HepG2 (cell line): ENCODE results near the gene NCAPD2. TPM values are rescaled to one million over a fixed set of nuclear protein-coding genes. Genes with fewer than 3 reads are reported as not detected.
A peak's percentile ranks its signal among the peaks of the same experiment; 100 is the strongest.

Experiments used
- CENPT ChIP-seq: sonication (generic); formaldehyde crosslinking; IDR thresholded peaks from 2 replicates; pipeline ENCODE4 v1.8.0; 2022; ENCODE audit warnings: low read depth, mild to moderate bottlenecking, moderate library complexity, missing genetic modification reagents
- HOXA9 ChIP-seq: sonication (generic); formaldehyde crosslinking; IDR thresholded peaks from 2 replicates; pipeline ENCODE4 v1.8.1; 2022; ENCODE audit warnings: missing genetic modification reagents, mild to moderate bottlenecking, moderate library complexity, borderline replicate concordance
- KAT8 ChIP-seq: IDR thresholded peaks from 2 replicates; pipeline ENCODE4 v1.6.1; 2016; ENCODE audit warnings: missing genetic modification reagents, missing compliant biosample characterization
- KLF12 ChIP-seq: sonication (generic); formaldehyde crosslinking; IDR thresholded peaks from 2 replicates; pipeline ENCODE4 v1.4.0; 2020; ENCODE audit warnings: missing genetic modification reagents, borderline replicate concordance
- KLF16 ChIP-seq, 2 experiments: sonication (generic) in 1 of 2; formaldehyde crosslinking in 1 of 2; IDR thresholded peaks; 2 replicates each; pipeline versions ENCODE4 v1.6.1 to v1.8.0; 2016 to 2023; ENCODE audit warnings: missing genetic modification reagents in 2 of 2, missing compliant biosample characterization in 1 of 2
- NFYB ChIP-seq: sonication (generic); formaldehyde crosslinking; IDR thresholded peaks from 2 replicates; pipeline ENCODE4 v1.4.0; 2020; ENCODE audit warnings: missing genetic modification reagents
- SP5 ChIP-seq: IDR thresholded peaks from 2 replicates; pipeline ENCODE4 v1.6.1; 2016; ENCODE audit warnings: low read depth, borderline replicate concordance
- ZNF282 ChIP-seq: fragments of 450-650 bp; IDR thresholded peaks from 2 replicates; pipeline ENCODE4 v1.6.1; 2018; ENCODE audit not compliant: partially characterized antibody
- ZNF660 ChIP-seq: sonication (generic); formaldehyde crosslinking; IDR thresholded peaks from 2 replicates; pipeline ENCODE4 v1.5.1; 2020; ENCODE audit warnings: mild to moderate bottlenecking, low read depth, missing genetic modification reagents, borderline replicate concordance
- ZNF747 ChIP-seq: sonication (generic); formaldehyde crosslinking; IDR thresholded peaks from 2 replicates; pipeline ENCODE4 v1.8.1; 2023; ENCODE audit warnings: missing genetic modification reagents, mild to moderate bottlenecking, borderline replicate concordance
- polyA plus RNA-seq, 8 experiments: library from polyadenylated mRNA; depleted of rRNA in 3 of 8; stranded (reverse) in 7 of 8; unstranded in 1 of 8; fragments of >200 nt; fragmentation: Illumina TruSeq in 4 of 8; extraction: Trizol in 4 of 8; gene quantifications; 2 replicates each; pipeline versions ENCODE4 v1.2.1 to v1.2.3, GENCODE V29; 2011 to 2016; ENCODE audit warnings: low read depth in 4 of 8, missing spikeins in 1 of 8, mixed read lengths in 1 of 8; ENCODE audit not compliant: insufficient read depth in 1 of 8
- total RNA-seq, 5 experiments: library from RNA; depleted of rRNA; stranded (reverse); fragments of >200 nt; fragmentation: Illumina TruSeq; extraction: Trizol; gene quantifications; 2 replicates each; pipeline ENCODE4 v1.2.3, GENCODE V29; 2016; ENCODE audit warnings: low read depth in 1 of 5
- TF ChIP-seq, protein P1 (sequence below): sonication (generic); formaldehyde crosslinking; IDR thresholded peaks from 2 replicates; pipeline ENCODE4 v1.4.0; 2020; ENCODE audit warnings: missing genetic modification reagents
- TF ChIP-seq, protein P2 (sequence below): sonication (generic); formaldehyde crosslinking; IDR thresholded peaks from 2 replicates; pipeline ENCODE4 v1.4.0; 2020; ENCODE audit warnings: mild to moderate bottlenecking, low read depth, missing genetic modification reagents
- TF ChIP-seq, protein P3 (sequence below), 2 experiments: sonication (generic) in 1 of 2; formaldehyde crosslinking in 1 of 2; IDR thresholded peaks; 2 replicates each; pipeline versions ENCODE4 v1.6.1 to v1.9.0; 2014 to 2022; ENCODE audit warnings: antibody characterized with exemption in 1 of 2, borderline replicate concordance in 1 of 2, inconsistent platforms in 1 of 2, low read depth in 1 of 2, missing genetic modification reagents in 1 of 2
- TF ChIP-seq, protein P4 (sequence below): IDR thresholded peaks from 2 replicates; pipeline ENCODE4 v1.6.1; 2018; ENCODE audit warnings: missing genetic modification reagents, mild to moderate bottlenecking, missing compliant biosample characterization

The NCAPD2 gene
- total and polyA plus RNA-seq, 2 of the 13 experiments (the other 11 are each of a cell fraction or from before 2014, with no cell fraction given) = 51.1 to 65.6 TPM

DNA sequence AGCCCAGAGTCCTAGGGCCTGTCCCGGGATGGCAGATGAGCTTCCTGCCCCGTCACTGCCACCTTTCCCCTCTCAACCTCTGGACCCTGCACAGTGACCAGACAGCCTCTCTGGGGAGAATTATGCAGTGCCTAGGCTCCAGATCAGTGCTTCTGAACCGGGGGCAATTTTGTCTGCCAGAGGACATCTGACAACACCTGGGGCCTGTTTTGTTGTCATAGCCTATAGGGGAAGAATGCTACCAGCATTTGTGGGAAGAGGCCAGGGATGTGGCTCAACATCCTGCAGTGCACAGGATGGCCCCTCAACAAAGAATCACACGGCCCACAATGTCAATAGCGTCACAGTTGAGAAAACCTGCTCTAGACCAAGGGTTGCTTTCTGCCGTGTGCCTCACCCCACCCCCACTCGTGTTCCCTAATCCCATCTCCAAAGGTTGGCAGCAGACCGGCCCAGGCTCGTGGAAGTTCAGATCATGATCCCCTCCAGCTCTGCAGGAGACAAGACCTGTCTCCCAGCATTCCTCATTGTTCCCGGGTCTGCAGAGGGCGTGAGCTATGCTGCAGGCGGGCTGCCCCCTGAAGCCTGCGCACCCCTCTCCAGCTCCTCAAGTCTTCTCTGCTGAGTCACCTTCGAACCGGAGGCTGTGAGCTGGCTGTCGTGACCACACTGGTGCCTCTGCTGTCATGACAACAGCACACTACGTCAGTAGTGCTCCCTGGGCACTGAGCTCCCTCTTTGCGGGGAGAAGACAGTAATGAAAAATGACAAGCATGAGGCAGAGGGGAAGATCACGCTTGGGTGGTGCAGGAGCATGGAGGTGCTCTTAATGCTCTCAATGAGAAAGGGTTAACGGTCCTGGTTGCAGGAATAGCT lies 38.4 kb downstream of the NCAPD2 start (continued):
- TF ChIP-seq SP5 = no peak
- no peak; the same call in 1 of the 2 replicates for TF ChIP-seq NFYB (CRISPR knock-in tag)
- no peak for TF ChIP-seq ZNF747
- TF ChIP-seq, protein P1, sequence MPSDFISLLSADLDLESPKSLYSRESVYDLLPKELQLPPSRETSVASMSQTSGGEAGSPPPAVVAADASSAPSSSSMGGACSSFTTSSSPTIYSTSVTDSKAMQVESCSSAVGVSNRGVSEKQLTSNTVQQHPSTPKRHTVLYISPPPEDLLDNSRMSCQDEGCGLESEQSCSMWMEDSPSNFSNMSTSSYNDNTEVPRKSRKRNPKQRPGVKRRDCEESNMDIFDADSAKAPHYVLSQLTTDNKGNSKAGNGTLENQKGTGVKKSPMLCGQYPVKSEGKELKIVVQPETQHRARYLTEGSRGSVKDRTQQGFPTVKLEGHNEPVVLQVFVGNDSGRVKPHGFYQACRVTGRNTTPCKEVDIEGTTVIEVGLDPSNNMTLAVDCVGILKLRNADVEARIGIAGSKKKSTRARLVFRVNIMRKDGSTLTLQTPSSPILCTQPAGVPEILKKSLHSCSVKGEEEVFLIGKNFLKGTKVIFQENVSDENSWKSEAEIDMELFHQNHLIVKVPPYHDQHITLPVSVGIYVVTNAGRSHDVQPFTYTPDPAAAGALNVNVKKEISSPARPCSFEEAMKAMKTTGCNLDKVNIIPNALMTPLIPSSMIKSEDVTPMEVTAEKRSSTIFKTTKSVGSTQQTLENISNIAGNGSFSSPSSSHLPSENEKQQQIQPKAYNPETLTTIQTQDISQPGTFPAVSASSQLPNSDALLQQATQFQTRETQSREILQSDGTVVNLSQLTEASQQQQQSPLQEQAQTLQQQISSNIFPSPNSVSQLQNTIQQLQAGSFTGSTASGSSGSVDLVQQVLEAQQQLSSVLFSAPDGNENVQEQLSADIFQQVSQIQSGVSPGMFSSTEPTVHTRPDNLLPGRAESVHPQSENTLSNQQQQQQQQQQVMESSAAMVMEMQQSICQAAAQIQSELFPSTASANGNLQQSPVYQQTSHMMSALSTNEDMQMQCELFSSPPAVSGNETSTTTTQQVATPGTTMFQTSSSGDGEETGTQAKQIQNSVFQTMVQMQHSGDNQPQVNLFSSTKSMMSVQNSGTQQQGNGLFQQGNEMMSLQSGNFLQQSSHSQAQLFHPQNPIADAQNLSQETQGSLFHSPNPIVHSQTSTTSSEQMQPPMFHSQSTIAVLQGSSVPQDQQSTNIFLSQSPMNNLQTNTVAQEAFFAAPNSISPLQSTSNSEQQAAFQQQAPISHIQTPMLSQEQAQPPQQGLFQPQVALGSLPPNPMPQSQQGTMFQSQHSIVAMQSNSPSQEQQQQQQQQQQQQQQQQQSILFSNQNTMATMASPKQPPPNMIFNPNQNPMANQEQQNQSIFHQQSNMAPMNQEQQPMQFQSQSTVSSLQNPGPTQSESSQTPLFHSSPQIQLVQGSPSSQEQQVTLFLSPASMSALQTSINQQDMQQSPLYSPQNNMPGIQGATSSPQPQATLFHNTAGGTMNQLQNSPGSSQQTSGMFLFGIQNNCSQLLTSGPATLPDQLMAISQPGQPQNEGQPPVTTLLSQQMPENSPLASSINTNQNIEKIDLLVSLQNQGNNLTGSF (CRISPR knock-in tag) = 0 out of 2 replicates have a peak, but pooled peaks have one; percentile 48
- TF ChIP-seq, protein P2, sequence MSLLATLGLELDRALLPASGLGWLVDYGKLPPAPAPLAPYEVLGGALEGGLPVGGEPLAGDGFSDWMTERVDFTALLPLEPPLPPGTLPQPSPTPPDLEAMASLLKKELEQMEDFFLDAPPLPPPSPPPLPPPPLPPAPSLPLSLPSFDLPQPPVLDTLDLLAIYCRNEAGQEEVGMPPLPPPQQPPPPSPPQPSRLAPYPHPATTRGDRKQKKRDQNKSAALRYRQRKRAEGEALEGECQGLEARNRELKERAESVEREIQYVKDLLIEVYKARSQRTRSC (CRISPR knock-in tag) = no peak
- TF ChIP-seq, protein P3, sequence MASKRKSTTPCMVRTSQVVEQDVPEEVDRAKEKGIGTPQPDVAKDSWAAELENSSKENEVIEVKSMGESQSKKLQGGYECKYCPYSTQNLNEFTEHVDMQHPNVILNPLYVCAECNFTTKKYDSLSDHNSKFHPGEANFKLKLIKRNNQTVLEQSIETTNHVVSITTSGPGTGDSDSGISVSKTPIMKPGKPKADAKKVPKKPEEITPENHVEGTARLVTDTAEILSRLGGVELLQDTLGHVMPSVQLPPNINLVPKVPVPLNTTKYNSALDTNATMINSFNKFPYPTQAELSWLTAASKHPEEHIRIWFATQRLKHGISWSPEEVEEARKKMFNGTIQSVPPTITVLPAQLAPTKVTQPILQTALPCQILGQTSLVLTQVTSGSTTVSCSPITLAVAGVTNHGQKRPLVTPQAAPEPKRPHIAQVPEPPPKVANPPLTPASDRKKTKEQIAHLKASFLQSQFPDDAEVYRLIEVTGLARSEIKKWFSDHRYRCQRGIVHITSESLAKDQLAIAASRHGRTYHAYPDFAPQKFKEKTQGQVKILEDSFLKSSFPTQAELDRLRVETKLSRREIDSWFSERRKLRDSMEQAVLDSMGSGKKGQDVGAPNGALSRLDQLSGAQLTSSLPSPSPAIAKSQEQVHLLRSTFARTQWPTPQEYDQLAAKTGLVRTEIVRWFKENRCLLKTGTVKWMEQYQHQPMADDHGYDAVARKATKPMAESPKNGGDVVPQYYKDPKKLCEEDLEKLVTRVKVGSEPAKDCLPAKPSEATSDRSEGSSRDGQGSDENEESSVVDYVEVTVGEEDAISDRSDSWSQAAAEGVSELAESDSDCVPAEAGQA (IDR thresholded peaks at IDR 0.05; ENCODE audit: low read depth) = no peak
- TF ChIP-seq, protein P3 (CRISPR knock-in tag; IDR thresholded peaks at IDR 0.05; ENCODE audit: borderline replicate concordance) = no peak
- no peak for TF ChIP-seq HOXA9
- TF ChIP-seq KLF16 (CRISPR knock-in tag; IDR thresholded peaks at IDR 0.05) = no peak
- 0 out of 2 replicates have a peak, but pooled peaks have one; percentile 15 for TF ChIP-seq KAT8
- TF ChIP-seq, protein P4, sequence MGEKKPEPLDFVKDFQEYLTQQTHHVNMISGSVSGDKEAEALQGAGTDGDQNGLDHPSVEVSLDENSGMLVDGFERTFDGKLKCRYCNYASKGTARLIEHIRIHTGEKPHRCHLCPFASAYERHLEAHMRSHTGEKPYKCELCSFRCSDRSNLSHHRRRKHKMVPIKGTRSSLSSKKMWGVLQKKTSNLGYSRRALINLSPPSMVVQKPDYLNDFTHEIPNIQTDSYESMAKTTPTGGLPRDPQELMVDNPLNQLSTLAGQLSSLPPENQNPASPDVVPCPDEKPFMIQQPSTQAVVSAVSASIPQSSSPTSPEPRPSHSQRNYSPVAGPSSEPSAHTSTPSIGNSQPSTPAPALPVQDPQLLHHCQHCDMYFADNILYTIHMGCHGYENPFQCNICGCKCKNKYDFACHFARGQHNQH = no peak; the same call in none of the 2 replicates
- TF ChIP-seq CENPT (CRISPR knock-in tag) = peak; percentile 66; the same call in 1 of the 2 replicates
- TF ChIP-seq ZNF660 (CRISPR knock-in tag) = no peak
- no peak for TF ChIP-seq ZNF282
- no peak for TF ChIP-seq KLF12 (CRISPR knock-in tag)
